HepG2 (cell line): ENCODE data around the gene LTBR. TPM values are rescaled to one million over a fixed set of nuclear protein-coding genes. Genes with fewer than 3 reads are reported as not detected.

Source experiments
- EEA1 ChIP-seq: sonication (generic); formaldehyde crosslinking; IDR thresholded peaks from 2 replicates; pipeline ENCODE4 v1.5.1; 2020; ENCODE audit warnings: mild to moderate bottlenecking, missing genetic modification reagents, borderline replicate concordance
- HDAC6 ChIP-seq: fragments of 200-600 bp; sonication (generic); IDR thresholded peaks from 2 replicates; pipeline ENCODE4 v1.7.0; 2017; ENCODE audit warnings: mild to moderate bottlenecking, antibody characterized with exemption, low read length, low read depth
- MTF2 ChIP-seq: sonication (generic); formaldehyde crosslinking; IDR thresholded peaks from 2 replicates; pipeline ENCODE4 v1.5.0; 2020; ENCODE audit warnings: missing genetic modification reagents, borderline replicate concordance
- ZBTB21 ChIP-seq: sonication (generic); formaldehyde crosslinking; IDR thresholded peaks from 2 replicates; pipeline ENCODE4 v1.4.0; 2020; ENCODE audit warnings: missing genetic modification reagents
- ZNF782 ChIP-seq: sonication (generic); formaldehyde crosslinking; IDR thresholded peaks from 2 replicates; pipeline ENCODE4 v1.4.0; 2020; ENCODE audit warnings: missing genetic modification reagents, mild to moderate bottlenecking, borderline replicate concordance
- polyA plus RNA-seq, 8 experiments: library from polyadenylated mRNA; depleted of rRNA in 3 of 8; stranded (reverse) in 7 of 8; unstranded in 1 of 8; fragments of >200 nt; fragmentation: Illumina TruSeq in 4 of 8; extraction: Trizol in 4 of 8; gene quantifications; 2 replicates each; pipeline versions ENCODE4 v1.2.1 to v1.2.3, GENCODE V29; 2011 to 2016; ENCODE audit warnings: low read depth in 4 of 8, missing spikeins in 1 of 8, mixed read lengths in 1 of 8; ENCODE audit not compliant: insufficient read depth in 1 of 8
- total RNA-seq, 5 experiments: library from RNA; depleted of rRNA; stranded (reverse); fragments of >200 nt; fragmentation: Illumina TruSeq; extraction: Trizol; gene quantifications; 2 replicates each; pipeline ENCODE4 v1.2.3, GENCODE V29; 2016; ENCODE audit warnings: low read depth in 1 of 5
- TF ChIP-seq, protein P1 (sequence below): IDR thresholded peaks from 2 replicates; pipeline ENCODE4 v1.6.1; 2012; ENCODE audit warnings: low read depth, low read length, improper control_type of control experiment
- TF ChIP-seq, protein P2 (sequence below): IDR thresholded peaks from 2 replicates; pipeline ENCODE4 v1.6.1; 2016; ENCODE audit warnings: missing compliant biosample characterization, missing genetic modification reagents, borderline replicate concordance
- TF ChIP-seq, protein P3 (sequence below): sonication (generic); formaldehyde crosslinking; IDR thresholded peaks from 2 replicates; pipeline ENCODE4 v1.4.0; 2020; ENCODE audit warnings: mild to moderate bottlenecking, missing genetic modification reagents

The LTBR gene
- total and polyA plus RNA-seq, 2 of the 13 experiments (the other 11 are each of a cell fraction or from before 2014, with no cell fraction given): 31.4 to 34.8 TPM

DNA sequence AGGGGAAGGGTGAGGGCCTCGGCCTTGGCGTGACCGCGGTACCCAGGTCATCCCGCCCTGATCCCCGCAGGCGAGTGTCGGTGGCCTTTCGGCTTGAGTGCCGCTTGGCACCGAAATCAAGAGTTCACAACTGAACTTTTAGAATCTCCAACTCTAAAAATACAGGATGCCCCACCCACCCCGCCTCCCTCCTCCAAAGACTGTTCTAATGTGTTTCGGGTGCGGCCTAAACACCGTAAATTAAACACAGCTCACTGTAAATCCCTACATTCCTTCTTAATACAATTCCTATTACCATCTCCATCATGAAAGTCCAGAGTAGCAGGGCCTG is 20.0 kb upstream of the LTBR start (continued):
- TF ChIP-seq, protein P1, sequence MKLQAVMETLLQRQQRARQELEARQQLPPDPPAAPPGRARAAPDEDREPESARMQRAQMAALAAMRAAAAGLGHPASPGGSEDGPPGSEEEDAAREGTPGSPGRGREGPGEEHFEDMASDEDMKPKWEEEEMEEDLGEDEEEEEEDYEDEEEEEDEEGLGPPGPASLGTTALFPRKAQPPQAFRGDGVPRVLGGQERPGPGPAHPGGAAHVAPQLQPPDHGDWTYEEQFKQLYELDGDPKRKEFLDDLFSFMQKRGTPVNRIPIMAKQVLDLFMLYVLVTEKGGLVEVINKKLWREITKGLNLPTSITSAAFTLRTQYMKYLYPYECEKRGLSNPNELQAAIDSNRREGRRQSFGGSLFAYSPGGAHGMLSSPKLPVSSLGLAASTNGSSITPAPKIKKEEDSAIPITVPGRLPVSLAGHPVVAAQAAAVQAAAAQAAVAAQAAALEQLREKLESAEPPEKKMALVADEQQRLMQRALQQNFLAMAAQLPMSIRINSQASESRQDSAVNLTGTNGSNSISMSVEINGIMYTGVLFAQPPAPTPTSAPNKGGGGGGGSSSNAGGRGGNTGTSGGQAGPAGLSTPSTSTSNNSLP: no peak
- TF ChIP-seq, protein P2, sequence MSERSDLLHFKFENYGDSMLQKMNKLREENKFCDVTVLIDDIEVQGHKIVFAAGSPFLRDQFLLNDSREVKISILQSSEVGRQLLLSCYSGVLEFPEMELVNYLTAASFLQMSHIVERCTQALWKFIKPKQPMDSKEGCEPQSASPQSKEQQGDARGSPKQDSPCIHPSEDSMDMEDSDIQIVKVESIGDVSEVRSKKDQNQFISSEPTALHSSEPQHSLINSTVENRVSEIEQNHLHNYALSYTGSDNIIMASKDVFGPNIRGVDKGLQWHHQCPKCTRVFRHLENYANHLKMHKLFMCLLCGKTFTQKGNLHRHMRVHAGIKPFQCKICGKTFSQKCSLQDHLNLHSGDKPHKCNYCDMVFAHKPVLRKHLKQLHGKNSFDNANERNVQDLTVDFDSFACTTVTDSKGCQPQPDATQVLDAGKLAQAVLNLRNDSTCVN: 0 out of 2 replicates have a peak, but pooled peaks have one; percentile 4
- TF ChIP-seq, protein P3, sequence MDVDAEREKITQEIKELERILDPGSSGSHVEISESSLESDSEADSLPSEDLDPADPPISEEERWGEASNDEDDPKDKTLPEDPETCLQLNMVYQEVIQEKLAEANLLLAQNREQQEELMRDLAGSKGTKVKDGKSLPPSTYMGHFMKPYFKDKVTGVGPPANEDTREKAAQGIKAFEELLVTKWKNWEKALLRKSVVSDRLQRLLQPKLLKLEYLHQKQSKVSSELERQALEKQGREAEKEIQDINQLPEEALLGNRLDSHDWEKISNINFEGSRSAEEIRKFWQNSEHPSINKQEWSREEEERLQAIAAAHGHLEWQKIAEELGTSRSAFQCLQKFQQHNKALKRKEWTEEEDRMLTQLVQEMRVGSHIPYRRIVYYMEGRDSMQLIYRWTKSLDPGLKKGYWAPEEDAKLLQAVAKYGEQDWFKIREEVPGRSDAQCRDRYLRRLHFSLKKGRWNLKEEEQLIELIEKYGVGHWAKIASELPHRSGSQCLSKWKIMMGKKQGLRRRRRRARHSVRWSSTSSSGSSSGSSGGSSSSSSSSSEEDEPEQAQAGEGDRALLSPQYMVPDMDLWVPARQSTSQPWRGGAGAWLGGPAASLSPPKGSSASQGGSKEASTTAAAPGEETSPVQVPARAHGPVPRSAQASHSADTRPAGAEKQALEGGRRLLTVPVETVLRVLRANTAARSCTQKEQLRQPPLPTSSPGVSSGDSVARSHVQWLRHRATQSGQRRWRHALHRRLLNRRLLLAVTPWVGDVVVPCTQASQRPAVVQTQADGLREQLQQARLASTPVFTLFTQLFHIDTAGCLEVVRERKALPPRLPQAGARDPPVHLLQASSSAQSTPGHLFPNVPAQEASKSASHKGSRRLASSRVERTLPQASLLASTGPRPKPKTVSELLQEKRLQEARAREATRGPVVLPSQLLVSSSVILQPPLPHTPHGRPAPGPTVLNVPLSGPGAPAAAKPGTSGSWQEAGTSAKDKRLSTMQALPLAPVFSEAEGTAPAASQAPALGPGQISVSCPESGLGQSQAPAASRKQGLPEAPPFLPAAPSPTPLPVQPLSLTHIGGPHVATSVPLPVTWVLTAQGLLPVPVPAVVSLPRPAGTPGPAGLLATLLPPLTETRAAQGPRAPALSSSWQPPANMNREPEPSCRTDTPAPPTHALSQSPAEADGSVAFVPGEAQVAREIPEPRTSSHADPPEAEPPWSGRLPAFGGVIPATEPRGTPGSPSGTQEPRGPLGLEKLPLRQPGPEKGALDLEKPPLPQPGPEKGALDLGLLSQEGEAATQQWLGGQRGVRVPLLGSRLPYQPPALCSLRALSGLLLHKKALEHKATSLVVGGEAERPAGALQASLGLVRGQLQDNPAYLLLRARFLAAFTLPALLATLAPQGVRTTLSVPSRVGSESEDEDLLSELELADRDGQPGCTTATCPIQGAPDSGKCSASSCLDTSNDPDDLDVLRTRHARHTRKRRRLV (CRISPR knock-in tag): peak; percentile 2; the same call in 1 of the 2 replicates
- TF ChIP-seq EEA1: no peak
- TF ChIP-seq MTF2 (CRISPR knock-in tag): no peak
- TF ChIP-seq ZNF782 (CRISPR knock-in tag): no peak
- no peak for TF ChIP-seq ZBTB21 (CRISPR knock-in tag)
- no peak for TF ChIP-seq HDAC6
